Sigmoid colon (tissue), 4 donors: ENCODE results near the gene ALDH16A1.

Experiments used
- POLR2A ChIP-seq, 2 donors: fragments of 450-650 bp; IDR thresholded peaks; one replicate each; pipeline ENCODE4 v1.6.1; 2016; ENCODE audit warnings: antibody characterized with exemption in 2 of 2, mild to moderate bottlenecking in 2 of 2, moderate library complexity in 2 of 2
- POLR2AphosphoS5 ChIP-seq, 4 donors: sonication (generic); formaldehyde crosslinking; IDR thresholded peaks; one replicate each; pipeline ENCODE4 v1.6.1; 2017; ENCODE audit warnings: antibody characterized with exemption in 4 of 4
- TF ChIP-seq, protein P1 (sequence below), 4 experiments: fragments of 450-650 bp in 3 of 4; fragments of 200-600 bp in 1 of 4; IDR thresholded peaks; one replicate each; pipeline ENCODE4 v1.5.1; 2016 to 2019; ENCODE audit warnings: antibody characterized with exemption in 4 of 4, mild to moderate bottlenecking in 3 of 4, moderate library complexity in 2 of 4

DNA sequence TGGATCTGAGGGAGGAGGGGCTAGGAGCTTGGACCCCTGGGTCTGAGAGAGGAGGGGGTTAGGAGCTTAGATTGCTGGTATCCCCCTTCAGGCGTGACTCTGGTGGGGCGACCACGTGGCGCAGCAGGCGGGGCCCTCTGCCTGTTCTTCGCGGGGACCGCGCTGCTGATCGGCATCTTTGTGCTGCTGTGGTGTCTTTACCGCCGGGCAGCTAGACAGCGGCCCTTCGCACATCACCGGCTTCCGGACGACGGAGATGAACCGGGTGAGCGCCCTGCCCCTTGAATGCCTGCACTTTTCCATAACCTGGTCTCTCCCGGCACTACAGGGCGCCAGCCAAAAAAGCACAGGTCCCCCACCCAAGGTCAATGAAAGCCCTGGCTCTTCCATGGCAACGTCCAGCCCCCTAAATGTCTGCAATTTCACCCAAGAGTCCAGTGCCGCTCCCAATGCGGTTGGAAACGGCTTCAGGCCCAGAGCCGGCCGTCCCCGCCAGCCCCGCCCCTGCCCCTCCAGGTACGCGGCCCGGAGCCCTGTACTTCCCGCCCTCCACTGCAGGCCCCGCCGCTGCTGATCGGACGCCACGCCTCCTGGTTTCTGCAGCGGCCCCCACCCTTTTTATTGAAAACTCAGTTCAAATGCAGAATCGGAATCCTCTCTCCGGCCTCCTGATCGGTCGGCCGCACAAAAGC lies 25.0 kb upstream of the ALDH16A1 start:
- TF ChIP-seq POLR2A (IDR thresholded peaks at IDR 0.05) (no peak), POLR2AphosphoS5 (IDR thresholded peaks at IDR 0.05) (no peak)
- TF ChIP-seq, protein P1, sequence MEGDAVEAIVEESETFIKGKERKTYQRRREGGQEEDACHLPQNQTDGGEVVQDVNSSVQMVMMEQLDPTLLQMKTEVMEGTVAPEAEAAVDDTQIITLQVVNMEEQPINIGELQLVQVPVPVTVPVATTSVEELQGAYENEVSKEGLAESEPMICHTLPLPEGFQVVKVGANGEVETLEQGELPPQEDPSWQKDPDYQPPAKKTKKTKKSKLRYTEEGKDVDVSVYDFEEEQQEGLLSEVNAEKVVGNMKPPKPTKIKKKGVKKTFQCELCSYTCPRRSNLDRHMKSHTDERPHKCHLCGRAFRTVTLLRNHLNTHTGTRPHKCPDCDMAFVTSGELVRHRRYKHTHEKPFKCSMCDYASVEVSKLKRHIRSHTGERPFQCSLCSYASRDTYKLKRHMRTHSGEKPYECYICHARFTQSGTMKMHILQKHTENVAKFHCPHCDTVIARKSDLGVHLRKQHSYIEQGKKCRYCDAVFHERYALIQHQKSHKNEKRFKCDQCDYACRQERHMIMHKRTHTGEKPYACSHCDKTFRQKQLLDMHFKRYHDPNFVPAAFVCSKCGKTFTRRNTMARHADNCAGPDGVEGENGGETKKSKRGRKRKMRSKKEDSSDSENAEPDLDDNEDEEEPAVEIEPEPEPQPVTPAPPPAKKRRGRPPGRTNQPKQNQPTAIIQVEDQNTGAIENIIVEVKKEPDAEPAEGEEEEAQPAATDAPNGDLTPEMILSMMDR (IDR thresholded peaks at IDR 0.05): no peak
